ENCODE data around the gene OSBPL8.

GRCh38 chr12:76332606-76333005, 227.0 kb downstream of the OSBPL8 start:
- TF ChIP-seq, protein P1, sequence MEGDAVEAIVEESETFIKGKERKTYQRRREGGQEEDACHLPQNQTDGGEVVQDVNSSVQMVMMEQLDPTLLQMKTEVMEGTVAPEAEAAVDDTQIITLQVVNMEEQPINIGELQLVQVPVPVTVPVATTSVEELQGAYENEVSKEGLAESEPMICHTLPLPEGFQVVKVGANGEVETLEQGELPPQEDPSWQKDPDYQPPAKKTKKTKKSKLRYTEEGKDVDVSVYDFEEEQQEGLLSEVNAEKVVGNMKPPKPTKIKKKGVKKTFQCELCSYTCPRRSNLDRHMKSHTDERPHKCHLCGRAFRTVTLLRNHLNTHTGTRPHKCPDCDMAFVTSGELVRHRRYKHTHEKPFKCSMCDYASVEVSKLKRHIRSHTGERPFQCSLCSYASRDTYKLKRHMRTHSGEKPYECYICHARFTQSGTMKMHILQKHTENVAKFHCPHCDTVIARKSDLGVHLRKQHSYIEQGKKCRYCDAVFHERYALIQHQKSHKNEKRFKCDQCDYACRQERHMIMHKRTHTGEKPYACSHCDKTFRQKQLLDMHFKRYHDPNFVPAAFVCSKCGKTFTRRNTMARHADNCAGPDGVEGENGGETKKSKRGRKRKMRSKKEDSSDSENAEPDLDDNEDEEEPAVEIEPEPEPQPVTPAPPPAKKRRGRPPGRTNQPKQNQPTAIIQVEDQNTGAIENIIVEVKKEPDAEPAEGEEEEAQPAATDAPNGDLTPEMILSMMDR (conservative IDR thresholded peaks at IDR 0.05 in 1 of 2, IDR thresholded peaks at IDR 0.05 in 1 of 2; ENCODE audit: extremely low read depth in 1 of 2, insufficient read depth in 1 of 2, low read depth in 1 of 2, low read length in 2 of 2) = no peak
- no peak for TF ChIP-seq EZH2 (IDR thresholded peaks at IDR 0.05; ENCODE audit: borderline replicate concordance, low read length)
